Suprapubic skin (tissue), 4 donors: ENCODE data around the gene UQCR11. TPM values are rescaled to one million over a fixed set of nuclear protein-coding genes. Genes with fewer than 3 reads are reported as not detected.
A peak's percentile ranks its signal among the peaks of the same experiment; 100 is the strongest.
"Not testable (repeated sequence)": the region's sequence is repeated elsewhere in the genome, so short reads cannot be mapped to it uniquely, and the experiment has no call there.

Experiments
- DNase-seq, 2 donors: peaks; one replicate each; pipeline ENCODE4 v3.0.0-alpha.2; 2019; ENCODE audit warnings: low spot score in 2 of 2
- H3K27ac ChIP-seq: fragments of 200-600 bp; sonication (generic); one replicate; pipeline ENCODE4 v1.5.1; 2019
- H3K27me3 ChIP-seq: fragments of 200-600 bp; sonication (generic); one replicate; pipeline ENCODE4 v1.5.1; 2019
- H3K36me3 ChIP-seq: fragments of 200-600 bp; sonication (generic); one replicate; pipeline ENCODE4 v1.5.1; 2019
- H3K4me1 ChIP-seq: fragments of 200-600 bp; sonication (generic); one replicate; pipeline ENCODE4 v1.5.1; 2019
- H3K4me3 ChIP-seq: fragments of 200-600 bp; sonication (generic); one replicate; pipeline ENCODE4 v1.5.1; 2019; ENCODE audit warnings: mild to moderate bottlenecking
- H3K9me3 ChIP-seq: fragments of 200-600 bp; sonication (generic); one replicate; pipeline ENCODE4 v1.5.1; 2019
- CTCF ChIP-seq, 2 donors: fragments of 200-600 bp in 1 of 2; fragments of 450-650 bp in 1 of 2; sonication (generic) in 1 of 2; IDR thresholded peaks; one replicate each; pipeline ENCODE4 v1.5.1; 2016 to 2019; ENCODE audit warnings: antibody characterized with exemption in 2 of 2, mild to moderate bottlenecking in 1 of 2, moderate library complexity in 1 of 2
- EP300 ChIP-seq: sonication (generic); formaldehyde crosslinking; IDR thresholded peaks from one replicate; pipeline ENCODE4 v1.6.1; 2017; ENCODE audit warnings: antibody characterized with exemption
- POLR2A ChIP-seq, 2 donors: fragments of 450-650 bp; IDR thresholded peaks; one replicate each; pipeline ENCODE4 v1.6.1; 2017; ENCODE audit warnings: antibody characterized with exemption in 2 of 2, mild to moderate bottlenecking in 2 of 2, moderate library complexity in 2 of 2
- POLR2AphosphoS5 ChIP-seq, 3 donors: sonication (generic); formaldehyde crosslinking; IDR thresholded peaks; one replicate each; pipeline ENCODE4 v1.6.1; 2017; ENCODE audit warnings: antibody characterized with exemption in 3 of 3
- WGBS: methylation state at CpG from one replicate; pipeline ENCODE4 v1.1.5; 2018; 5-methylcytosine and 5-hydroxymethylcytosine counted together
- total RNA-seq, 4 donors: library from RNA; depleted of rRNA; stranded (reverse); fragments of >200 nt; gene quantifications; one replicate each; pipeline ENCODE4 v1.1.0, GENCODE V29; 2016

Gene UQCR11
- total RNA-seq, 4 donors from 2014 or later: 33.4 to 73.1 (median 59.4) TPM

- no peak overlapping the region for H3K27ac ChIP-seq
- H3K4me1 ChIP-seq: peaks cover 19% of the 10 kb centered on the region
- H3K27me3 ChIP-seq: no peaks in the 10 kb centered on the region
- TF ChIP-seq POLR2AphosphoS5 (IDR thresholded peaks at IDR 0.05): no peak
- TF ChIP-seq EP300: no peak
- no peak for TF ChIP-seq POLR2A (IDR thresholded peaks at IDR 0.05)
- H3K36me3 ChIP-seq: peaks cover 49% of the 10 kb centered on the region
- H3K4me3 ChIP-seq: no peak overlapping the region
- 80% methylated on average over 21 of the region's 29 CpGs for WGBS
- no peaks in the 10 kb centered on the region for H3K9me3 ChIP-seq
- peak in 1 of 2 donors; percentile 62 for DNase-seq
Measured at GRCh38 chr19:1646659-1647453, 41.6 kb upstream of the UQCR11 start.

- DNase-seq: no peak
Measured at GRCh38 chr19:1646149-1646548, 40.9 kb upstream of the UQCR11 start.

GRCh38 chr19:1645299-1645698, 40.0 kb upstream of the UQCR11 start:
- H3K4me3 ChIP-seq: no peak overlapping the region
- DNase-seq: no peak
- peaks cover 7% of the 10 kb centered on the region for H3K4me1 ChIP-seq
- 91% methylated on average over 22 of the region's 23 CpGs for WGBS
- no peaks in the 10 kb centered on the region for H3K9me3 ChIP-seq
- TF ChIP-seq POLR2A (IDR thresholded peaks at IDR 0.05) (no peak), CTCF (IDR thresholded peaks at IDR 0.05) (no peak), POLR2AphosphoS5 (IDR thresholded peaks at IDR 0.05) (no peak), EP300 (no peak)
- peaks cover 61% of the 10 kb centered on the region for H3K36me3 ChIP-seq
- H3K27me3 ChIP-seq: no peaks in the 10 kb centered on the region
- no peak overlapping the region for H3K27ac ChIP-seq

More at GRCh38 chr19:1646149-1646548, 40.9 kb upstream of the UQCR11 start:
- 91% methylated on average over 12 of the region's 24 CpGs for WGBS
- TF ChIP-seq POLR2A (IDR thresholded peaks at IDR 0.05): no peak
- TF ChIP-seq CTCF (IDR thresholded peaks at IDR 0.05): no peak
- no peak for TF ChIP-seq EP300
- TF ChIP-seq POLR2AphosphoS5 (IDR thresholded peaks at IDR 0.05): no peak
- H3K4me3 ChIP-seq: no peak overlapping the region
- H3K27ac ChIP-seq: no peak overlapping the region
- peaks cover 56% of the 10 kb centered on the region for H3K36me3 ChIP-seq
- no peaks in the 10 kb centered on the region for H3K9me3 ChIP-seq
- H3K4me1 ChIP-seq: peaks cover 15% of the 10 kb centered on the region
- H3K27me3 ChIP-seq: no peaks in the 10 kb centered on the region

GRCh38 chr19:1644070-1644469, 38.8 kb upstream of the UQCR11 start:
- no peak for TF ChIP-seq POLR2AphosphoS5 (IDR thresholded peaks at IDR 0.05)
- no peak for TF ChIP-seq EP300
- no peak for TF ChIP-seq POLR2A (IDR thresholded peaks at IDR 0.05)
- TF ChIP-seq CTCF (IDR thresholded peaks at IDR 0.05): no peak
- Histone ChIP-seq H3K4me3 (no peak overlapping the region), H3K4me1 (no peaks in the 10 kb centered on the region), H3K36me3 (peaks cover 57% of the 10 kb centered on the region), H3K27me3 (no peaks in the 10 kb centered on the region), H3K9me3 (no peaks in the 10 kb centered on the region), H3K27ac (no peak overlapping the region)
- WGBS: 100% methylated on average over 2 of the region's 16 CpGs
- no peak for DNase-seq

GRCh38 chr19:1640893-1641448, 35.7 kb upstream of the UQCR11 start:
- H3K9me3 ChIP-seq, DNase-seq, H3K27me3 ChIP-seq, H3K4me3 ChIP-seq, H3K4me1 ChIP-seq, H3K27ac ChIP-seq: not testable (repeated sequence)
- peaks cover 71% of the 10 kb centered on the region for H3K36me3 ChIP-seq
- 89% methylated on average over 10 of the region's 10 CpGs for WGBS
